ENCODE data around the gene GNA15. TPM values are rescaled to one million over a fixed set of nuclear protein-coding genes. Genes with fewer than 3 reads are reported as not detected.

Gene GNA15
- total and polyA plus RNA-seq, 2 donors (not counting 3 experiments of a cell fraction or from before 2014, with no cell fraction given), result 0.17 TPM; not detected in 1

DNA sequence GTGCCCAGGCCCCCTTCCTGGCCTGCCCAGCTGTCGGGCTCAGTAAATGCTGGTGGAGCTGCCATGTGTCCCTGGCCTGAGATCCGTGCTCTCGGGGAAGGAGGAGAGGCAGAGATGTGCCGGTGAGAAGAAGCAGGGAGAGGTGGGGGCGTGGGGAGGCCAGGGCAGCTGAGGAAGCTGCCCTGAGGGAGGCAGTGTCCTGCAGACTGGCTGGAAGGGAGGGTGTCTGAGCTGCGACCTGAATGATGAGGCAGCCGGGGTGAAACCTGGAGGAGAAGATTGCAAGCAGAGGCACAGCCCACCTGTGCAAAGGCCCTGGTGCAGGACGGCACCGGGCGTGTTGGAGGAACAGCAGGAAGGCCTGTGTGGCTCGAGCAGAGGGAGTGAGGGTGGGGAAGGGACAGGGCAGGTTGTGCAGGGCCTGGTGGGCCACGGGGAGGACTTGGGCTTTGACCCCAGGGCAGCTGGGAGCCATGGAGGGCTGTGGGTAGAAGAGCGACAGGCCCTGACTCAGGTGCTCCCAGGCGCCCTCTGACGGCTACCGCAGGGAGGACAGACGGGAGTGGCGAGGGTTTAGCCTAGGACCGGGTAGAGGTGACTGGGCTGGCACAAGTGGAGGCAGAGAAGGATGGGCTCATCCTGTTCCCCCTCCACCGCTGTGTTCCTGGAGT, 74.6 kb downstream of the GNA15 start:
- no peak overlapping the region for H3K4me3 ChIP-seq (replicated peaks in 1 of 3; ENCODE audit: insufficient read depth in 1 of 3, low read depth in 1 of 3, low read length in 3 of 3)
- FAIRE-seq, result no peak
- H3K27ac ChIP-seq (ENCODE audit: insufficient read depth, low read depth, low read length), result no peak overlapping the region
- POLR2A ChIA-PET, result no interaction called here
- peak; percentile 40 for DNase-seq (ENCODE audit: low read depth, low spot score)
- H3K9ac ChIP-seq (replicated peaks; ENCODE audit: extremely low read depth, insufficient read depth, low read length), result no peak overlapping the region
- H3K4me1 ChIP-seq (ENCODE audit: control insufficient read depth, extremely low read depth, insufficient read depth, low read length), result no peaks in the 10 kb centered on the region
- H3K9me1 ChIP-seq (replicated peaks; ENCODE audit: control insufficient read depth, extremely low read depth, insufficient read depth, low read length), result no peaks in the 10 kb centered on the region
- CTCF ChIA-PET, result interaction anchor here (1.1 to 2.8 kb wide), 5 partner anchors 10 to 259 kb away, joined by 3 to 15 read pairs (median 8); no protein-coding TSS in a partner anchor
- TF ChIP-seq, protein P1, sequence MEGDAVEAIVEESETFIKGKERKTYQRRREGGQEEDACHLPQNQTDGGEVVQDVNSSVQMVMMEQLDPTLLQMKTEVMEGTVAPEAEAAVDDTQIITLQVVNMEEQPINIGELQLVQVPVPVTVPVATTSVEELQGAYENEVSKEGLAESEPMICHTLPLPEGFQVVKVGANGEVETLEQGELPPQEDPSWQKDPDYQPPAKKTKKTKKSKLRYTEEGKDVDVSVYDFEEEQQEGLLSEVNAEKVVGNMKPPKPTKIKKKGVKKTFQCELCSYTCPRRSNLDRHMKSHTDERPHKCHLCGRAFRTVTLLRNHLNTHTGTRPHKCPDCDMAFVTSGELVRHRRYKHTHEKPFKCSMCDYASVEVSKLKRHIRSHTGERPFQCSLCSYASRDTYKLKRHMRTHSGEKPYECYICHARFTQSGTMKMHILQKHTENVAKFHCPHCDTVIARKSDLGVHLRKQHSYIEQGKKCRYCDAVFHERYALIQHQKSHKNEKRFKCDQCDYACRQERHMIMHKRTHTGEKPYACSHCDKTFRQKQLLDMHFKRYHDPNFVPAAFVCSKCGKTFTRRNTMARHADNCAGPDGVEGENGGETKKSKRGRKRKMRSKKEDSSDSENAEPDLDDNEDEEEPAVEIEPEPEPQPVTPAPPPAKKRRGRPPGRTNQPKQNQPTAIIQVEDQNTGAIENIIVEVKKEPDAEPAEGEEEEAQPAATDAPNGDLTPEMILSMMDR (IDR thresholded peaks at IDR 0.05; ENCODE audit: extremely low read depth in 1 of 2, insufficient read depth in 1 of 2, low read depth in 1 of 2, low read length in 2 of 2), result peak; percentile 74 to 91
- TF ChIP-seq EZH2 (IDR thresholded peaks at IDR 0.05; ENCODE audit: borderline replicate concordance, low read depth, low read length, severe bottlenecking), result no peak
- H3K36me3 ChIP-seq (ENCODE audit: control insufficient read depth in 2 of 2, extremely low read depth in 1 of 2, insufficient read depth in 2 of 2, low read length in 2 of 2), result peaks cover 0 to 11% of the 10 kb centered on the region in 2 experiments
- H3K27me3 ChIP-seq (ENCODE audit: control insufficient read depth in 2 of 2, insufficient read depth in 2 of 2, low read length in 2 of 2), result no peaks in the 10 kb centered on the region
- dilution Hi-C loops (cut with MboI; ENCODE audit: extremely low pct_ligation_motif_present, low sequenced_read_pairs) (no loop called here), intact Hi-C loops (cut with micrococcal nuclease) (loop anchor here (2.0 kb wide), 1 partner anchor 260 kb away; no protein-coding TSS in a partner anchor)
- BruUV-seq (replicated peaks), result no TSS peak
- no peaks in the 10 kb centered on the region for H3K79me2 ChIP-seq (ENCODE audit: control insufficient read depth, insufficient read depth, low read length)
- H3K4me2 ChIP-seq (ENCODE audit: insufficient read depth, low read length), result no peak overlapping the region
- no peaks in the 10 kb centered on the region for H3K9me3 ChIP-seq (replicated peaks; ENCODE audit: control insufficient read depth, insufficient read depth, low read length)
- no peaks in the 10 kb centered on the region for H4K20me1 ChIP-seq (replicated peaks; ENCODE audit: control insufficient read depth, extremely low read depth, insufficient read depth, low read length)
- H2AFZ ChIP-seq (ENCODE audit: low read depth, low read length), result no peak overlapping the region

DNA sequence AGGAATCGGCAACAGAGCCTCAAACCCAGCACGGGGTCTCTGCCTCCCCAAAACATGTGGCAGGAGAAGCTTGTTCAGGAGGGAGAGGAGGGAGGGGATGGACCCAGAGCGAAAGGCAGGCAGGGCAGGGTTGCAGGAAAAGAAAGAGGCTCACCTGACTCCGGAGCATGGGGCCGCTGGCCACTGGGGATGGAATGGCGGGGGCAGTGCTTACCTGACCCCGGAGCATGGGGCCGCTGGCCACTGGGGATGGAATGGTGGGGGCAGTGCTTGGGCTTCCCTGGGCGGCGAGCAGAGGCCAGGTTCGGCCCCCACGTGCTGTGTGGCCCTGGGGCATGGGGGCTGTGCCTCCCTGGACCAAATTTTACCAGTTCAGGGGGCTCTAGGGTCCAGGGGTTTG, 75.4 kb downstream of the GNA15 start:
- Histone ChIP-seq H3K4me2 (ENCODE audit: insufficient read depth, low read length) (no peak overlapping the region), H3K27ac (ENCODE audit: insufficient read depth, low read depth, low read length) (no peak overlapping the region), H3K4me1 (ENCODE audit: control insufficient read depth, extremely low read depth, insufficient read depth, low read length) (no peaks in the 10 kb centered on the region), H4K20me1 (replicated peaks; ENCODE audit: control insufficient read depth, extremely low read depth, insufficient read depth, low read length) (no peaks in the 10 kb centered on the region), H3K79me2 (ENCODE audit: control insufficient read depth, insufficient read depth, low read length) (no peaks in the 10 kb centered on the region), H2AFZ (ENCODE audit: low read depth, low read length) (no peak overlapping the region), H3K9ac (replicated peaks; ENCODE audit: extremely low read depth, insufficient read depth, low read length) (no peak overlapping the region), H3K27me3 (ENCODE audit: control insufficient read depth in 2 of 2, insufficient read depth in 2 of 2, low read length in 2 of 2) (no peaks in the 10 kb centered on the region), H3K9me3 (replicated peaks; ENCODE audit: control insufficient read depth, insufficient read depth, low read length) (no peaks in the 10 kb centered on the region), H3K36me3 (ENCODE audit: control insufficient read depth in 2 of 2, extremely low read depth in 1 of 2, insufficient read depth in 2 of 2, low read length in 2 of 2) (peaks cover 0 to 10% of the 10 kb centered on the region in 2 experiments), H3K4me3 (replicated peaks in 1 of 3; ENCODE audit: insufficient read depth in 1 of 3, low read depth in 1 of 3, low read length in 3 of 3) (no peak overlapping the region), H3K9me1 (replicated peaks; ENCODE audit: control insufficient read depth, extremely low read depth, insufficient read depth, low read length) (no peaks in the 10 kb centered on the region)
- FAIRE-seq (no peak), DNase-seq (ENCODE audit: low read depth, low spot score) (no peak)
- BruUV-seq (replicated peaks), result no TSS peak
- POLR2A ChIA-PET, result no interaction called here
- CTCF ChIA-PET, result interaction anchor here (0.5 to 2.8 kb wide), 9 partner anchors 10 to 777 kb away, joined by 3 to 15 read pairs (median 4); partner anchors contain the start of gene CELF5
- dilution Hi-C loops (cut with MboI; ENCODE audit: extremely low pct_ligation_motif_present, low sequenced_read_pairs) (no loop called here), intact Hi-C loops (cut with micrococcal nuclease) (loop anchor here (2.0 kb wide), 1 partner anchor 260 kb away; no protein-coding TSS in a partner anchor)
- TF ChIP-seq POLR2A (IDR thresholded peaks at IDR 0.05; ENCODE audit: low read depth, low read length) (no peak), POLR2AphosphoS5 (IDR thresholded peaks at IDR 0.05; ENCODE audit: insufficient read depth, low read depth, low read length) (no peak), GATA2 (IDR thresholded peaks at IDR 0.05; ENCODE audit: insufficient read depth, insufficient read length, low read depth, low read length) (no peak), JUN (IDR thresholded peaks at IDR 0.05; ENCODE audit: borderline replicate concordance, insufficient read depth, insufficient read length, low read depth) (no peak), EZH2 (IDR thresholded peaks at IDR 0.05; ENCODE audit: borderline replicate concordance, low read depth, low read length, severe bottlenecking) (no peak), MYC (IDR thresholded peaks at IDR 0.05; ENCODE audit: low read depth, low read length) (no peak), FOS (IDR thresholded peaks at IDR 0.05; ENCODE audit: borderline replicate concordance, insufficient read depth, low read length) (no peak)
- TF ChIP-seq, protein P1 (IDR thresholded peaks at IDR 0.05; ENCODE audit: extremely low read depth in 1 of 2, insufficient read depth in 1 of 2, low read depth in 1 of 2, low read length in 2 of 2), result no peak
- TF ChIP-seq, protein P2, sequence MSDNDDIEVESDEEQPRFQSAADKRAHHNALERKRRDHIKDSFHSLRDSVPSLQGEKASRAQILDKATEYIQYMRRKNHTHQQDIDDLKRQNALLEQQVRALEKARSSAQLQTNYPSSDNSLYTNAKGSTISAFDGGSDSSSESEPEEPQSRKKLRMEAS (IDR thresholded peaks at IDR 0.05; ENCODE audit: insufficient read depth, insufficient read length), result no peak

Measured in endothelial cell of umbilical vein (primary cell).